ENCODE results near the gene TMEM44.
A peak's percentile ranks its signal among the peaks of the same experiment; 100 is the strongest.
"Not testable (repeated sequence)": the region's sequence is repeated elsewhere in the genome, so short reads cannot be mapped to it uniquely, and the experiment has no call there.

TMEM44 gene

DNA sequence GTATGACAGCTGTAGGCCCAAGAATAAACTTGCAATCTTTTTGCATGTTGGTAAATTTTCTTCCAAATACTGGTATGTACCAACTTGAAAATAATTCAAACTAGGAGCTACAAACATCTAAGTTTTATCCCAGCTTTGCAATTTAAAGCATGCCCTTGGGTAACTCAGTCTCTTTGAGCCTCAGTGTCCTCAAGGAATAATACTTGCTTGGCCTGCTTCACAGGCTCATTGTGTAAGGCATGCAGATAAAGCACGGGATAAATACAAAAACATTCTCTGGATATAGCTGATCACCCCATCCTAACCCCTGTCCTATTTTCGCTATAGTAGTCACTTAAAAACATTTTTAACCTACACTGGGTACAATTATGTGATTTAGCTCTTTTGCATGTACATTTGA is 9.6 kb upstream of the TMEM44 start:
- DNase-seq (ENCODE audit: low spot score): no peak

- DNase-seq (ENCODE audit: low spot score): no peak
These were observed 7.6 kb upstream of the TMEM44 start for GRCh38 chr3:194640829-194641228.

- no peak for DNase-seq (ENCODE audit: low spot score)
These were observed 5.9 kb upstream of the TMEM44 start for GRCh38 chr3:194638991-194639605.

DNA sequence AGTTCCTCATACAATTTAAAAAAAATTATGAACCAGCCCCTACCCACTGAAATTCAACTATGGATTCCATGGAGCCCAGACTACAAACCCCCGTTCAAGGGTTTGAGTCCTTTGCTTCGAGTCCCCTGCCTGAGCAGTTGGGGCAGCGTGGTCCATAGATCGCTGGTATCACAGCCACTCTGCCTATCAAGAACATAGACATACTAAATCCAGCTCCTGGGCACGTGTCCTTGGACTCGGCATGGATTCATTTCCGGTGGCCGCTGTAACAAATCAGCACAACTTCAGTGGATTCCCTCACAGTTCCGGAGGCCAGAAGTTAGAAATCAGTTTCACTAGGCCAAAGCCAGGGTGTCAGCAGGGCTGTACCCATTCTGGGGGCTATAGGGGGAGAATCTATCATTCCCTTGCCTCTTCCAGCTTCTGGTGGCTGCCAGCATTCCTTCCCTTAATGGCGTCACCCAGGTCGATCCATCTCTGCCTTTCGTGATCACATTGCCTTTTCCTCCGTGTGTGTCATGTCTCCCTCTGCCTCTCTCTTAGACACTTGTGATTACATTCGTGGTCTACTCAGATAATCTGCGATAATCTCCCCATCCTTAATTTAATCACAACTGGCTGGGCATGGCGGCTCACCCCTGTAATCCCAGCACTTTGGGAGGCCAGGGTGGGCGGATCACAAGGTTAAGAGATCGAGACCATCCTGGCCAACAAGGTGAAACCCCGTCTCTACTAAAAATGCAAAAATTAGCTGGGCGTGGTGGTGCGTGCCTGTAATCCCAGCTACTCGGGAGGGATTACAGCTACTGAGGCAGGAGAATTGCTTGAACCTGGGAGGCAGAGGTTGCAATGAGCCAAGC is 4.6 kb upstream of the TMEM44 start:
- no peak for DNase-seq (ENCODE audit: low spot score)

DNA sequence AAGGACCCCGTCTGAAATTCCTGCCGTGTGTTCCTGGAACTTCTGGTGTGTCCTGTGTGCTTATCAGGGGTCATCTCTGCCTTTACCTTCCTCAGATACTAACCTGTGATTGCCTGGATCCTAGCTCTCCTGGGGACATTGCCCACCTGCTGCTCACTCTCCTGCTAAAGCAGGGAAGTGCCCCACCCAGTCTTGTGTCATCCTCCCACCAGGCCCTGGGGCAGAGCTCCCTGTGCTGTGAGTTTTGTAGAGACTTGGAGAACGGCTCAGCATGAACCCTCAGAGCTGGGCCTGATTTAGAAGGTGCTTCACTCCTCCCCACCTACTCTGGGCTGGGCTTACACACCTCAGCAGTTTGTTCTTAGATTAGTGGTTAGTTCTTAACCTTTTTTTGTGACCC is 3.8 kb upstream of the TMEM44 start:
- no peak for DNase-seq (ENCODE audit: low spot score)

DNA sequence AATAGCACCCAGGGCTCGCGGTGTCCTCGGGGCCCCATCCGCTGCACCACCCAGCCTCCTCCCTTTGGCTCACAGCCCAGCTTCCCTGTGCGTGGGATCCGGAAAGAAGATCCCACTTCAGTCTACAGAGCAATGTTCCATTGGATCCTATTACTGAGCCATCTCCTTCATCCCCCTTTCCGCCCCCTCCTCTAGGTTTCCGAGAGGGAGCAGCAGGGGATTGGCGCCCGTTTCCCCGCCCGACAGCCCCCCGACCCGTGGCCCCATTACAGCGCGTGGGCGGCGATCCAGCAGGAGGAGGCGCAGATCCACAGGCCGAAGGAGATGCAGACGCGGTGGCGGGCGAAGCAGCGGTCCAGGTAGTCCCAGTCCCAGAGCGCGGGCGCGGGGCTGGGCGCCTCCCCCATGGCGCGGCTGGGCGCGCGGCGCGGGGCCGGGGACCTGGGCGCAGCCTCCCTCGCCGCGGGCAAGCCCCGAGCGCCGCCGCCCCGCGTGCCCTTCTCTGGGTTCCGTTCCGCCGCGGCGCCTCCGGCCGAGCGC is 340 bp downstream of the TMEM44 start:
- no peak for DNase-seq (ENCODE audit: low spot score)

DNA sequence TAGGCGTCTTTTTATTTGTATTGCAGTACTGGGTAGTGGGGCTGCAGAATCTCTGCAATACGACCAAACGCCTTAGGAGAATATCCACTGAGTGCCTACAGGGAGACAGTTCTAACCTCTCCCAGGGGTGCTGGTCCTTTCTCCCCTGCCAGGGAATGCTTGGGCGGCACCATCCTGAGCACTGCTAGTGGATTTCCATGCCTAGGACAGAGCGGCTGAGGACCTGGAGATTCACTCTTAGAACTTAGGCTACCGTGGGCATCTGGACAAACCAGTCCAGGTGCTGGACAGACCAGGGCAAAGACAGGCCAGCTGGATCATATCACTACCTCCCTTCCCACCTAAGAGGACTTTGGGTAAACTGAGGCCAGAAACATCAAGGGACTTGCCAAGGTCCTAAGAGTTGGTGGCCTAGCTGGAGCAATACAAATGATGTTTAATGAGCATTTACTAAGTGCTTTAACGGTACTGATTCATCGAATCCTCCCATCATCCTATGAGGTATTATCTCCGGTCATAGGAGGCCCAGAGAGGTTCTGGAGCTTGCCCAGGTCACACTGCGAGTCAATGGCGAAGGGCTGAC is 902 bp downstream of the TMEM44 start:
- no peak for DNase-seq (ENCODE audit: low spot score)

DNA sequence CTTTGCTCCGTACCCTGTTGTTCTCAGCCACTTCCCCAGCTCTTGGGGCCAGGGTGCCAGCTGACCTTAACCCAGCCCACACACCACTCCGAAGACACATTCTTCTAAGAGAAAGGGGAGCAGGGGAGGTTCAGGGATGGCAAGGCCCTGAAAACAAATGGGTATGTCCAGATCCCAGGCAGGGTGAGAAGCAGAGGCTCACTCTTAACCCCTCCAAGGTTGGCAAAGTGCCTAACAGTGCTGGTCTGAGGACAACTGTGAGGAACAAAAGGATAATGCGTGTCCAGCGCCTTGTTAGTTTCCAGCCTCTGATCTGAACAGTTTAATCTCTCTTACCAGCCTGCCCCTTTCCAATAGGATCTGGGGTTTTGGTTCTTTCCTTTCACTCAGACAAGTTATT is 1.5 kb downstream of the TMEM44 start:
- no peak for DNase-seq (ENCODE audit: low spot score)

DNA sequence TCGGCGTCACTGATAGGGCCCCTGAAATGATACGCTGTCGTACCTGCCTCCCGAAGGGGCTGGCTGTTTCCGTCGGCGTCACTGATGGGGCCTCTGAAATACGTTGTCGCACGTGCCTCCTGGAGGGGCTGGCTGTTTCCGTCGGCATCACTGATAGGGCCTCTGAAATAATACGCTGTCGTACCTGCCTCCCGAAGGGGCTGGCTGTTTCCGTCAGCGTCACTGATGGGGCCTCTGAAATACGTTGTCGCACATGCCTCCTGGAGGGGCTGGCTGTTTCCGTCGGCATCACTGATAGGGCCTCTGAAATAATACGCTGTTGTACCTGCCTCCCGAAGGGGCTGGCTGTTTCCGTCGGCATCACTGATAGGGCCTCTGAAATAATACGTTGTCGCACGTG is 2.5 kb downstream of the TMEM44 start:
- DNase-seq (ENCODE audit: low spot score): not testable (repeated sequence)

GRCh38 chr3:194624956-194625355 is 8.3 kb downstream of the TMEM44 start:
- no peak for DNase-seq (ENCODE audit: low spot score)

DNA sequence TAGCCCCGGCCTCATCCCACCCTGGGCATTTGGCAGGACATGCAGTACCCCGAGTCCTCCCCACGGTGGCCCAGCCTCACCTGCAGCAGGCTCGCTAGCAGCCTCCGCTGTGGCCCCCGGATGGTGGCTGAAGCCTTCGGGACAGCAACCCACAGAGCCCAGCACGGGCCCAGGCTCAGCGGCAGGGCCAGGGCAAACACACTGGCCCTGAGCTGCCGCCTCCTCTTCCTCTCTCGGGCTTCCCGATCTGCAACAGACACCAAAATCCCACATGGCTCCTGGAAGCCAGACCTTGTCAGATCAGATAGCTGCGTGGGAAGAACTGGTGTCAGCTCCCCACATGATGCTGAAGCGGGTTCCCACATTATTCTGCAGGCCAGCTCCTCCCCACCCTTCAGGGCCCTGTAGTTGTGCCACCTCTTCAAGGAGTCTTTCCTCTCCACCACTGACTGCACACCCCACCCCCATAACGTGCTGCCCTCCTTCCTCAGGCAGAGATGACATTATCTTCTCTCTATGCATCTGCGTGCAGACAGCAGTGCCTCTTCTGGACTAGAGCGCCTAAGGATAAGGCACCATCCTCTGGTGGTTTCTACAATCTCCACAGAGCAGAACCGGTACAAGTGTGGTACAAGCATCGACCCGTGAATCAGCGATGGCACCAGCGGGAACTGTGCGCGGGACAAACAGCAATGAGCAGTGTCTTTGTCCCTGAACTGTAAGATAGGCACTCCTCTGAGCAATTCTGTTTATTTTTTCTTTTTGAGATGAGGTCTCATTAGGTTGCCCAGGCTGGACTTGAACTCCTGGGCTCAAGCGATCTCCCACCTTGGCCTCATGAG is 9.5 kb downstream of the TMEM44 start:
- no peak for DNase-seq (ENCODE audit: low spot score)

- DNase-seq (ENCODE audit: low spot score): no peak
These were observed 10.4 kb downstream of the TMEM44 start for GRCh38 chr3:194622621-194623340.

DNA sequence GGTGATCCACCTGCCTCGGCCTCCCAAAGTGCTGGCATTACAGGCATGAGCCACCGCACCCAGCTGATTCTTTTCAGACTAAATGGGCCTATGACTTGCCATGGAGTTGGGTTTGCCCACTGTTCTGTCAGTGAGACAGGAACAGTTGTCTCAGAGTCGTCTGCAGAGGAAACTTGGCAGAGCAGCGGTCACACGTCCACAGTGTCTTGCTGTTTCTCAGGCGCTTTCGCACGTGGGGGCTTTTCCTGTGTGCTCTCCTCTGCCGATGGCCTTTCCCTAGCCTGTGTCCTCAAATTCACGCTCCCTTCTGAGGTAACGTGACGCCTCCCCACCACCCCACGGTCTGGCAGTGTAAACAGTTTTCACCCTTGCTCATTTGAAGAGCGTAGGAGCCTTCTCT is 11.3 kb downstream of the TMEM44 start:
- DNase-seq (ENCODE audit: low spot score): no peak

GRCh38 chr3:194620196-194620595 is 13.0 kb downstream of the TMEM44 start:
- no peak for DNase-seq (ENCODE audit: low spot score)

DNA sequence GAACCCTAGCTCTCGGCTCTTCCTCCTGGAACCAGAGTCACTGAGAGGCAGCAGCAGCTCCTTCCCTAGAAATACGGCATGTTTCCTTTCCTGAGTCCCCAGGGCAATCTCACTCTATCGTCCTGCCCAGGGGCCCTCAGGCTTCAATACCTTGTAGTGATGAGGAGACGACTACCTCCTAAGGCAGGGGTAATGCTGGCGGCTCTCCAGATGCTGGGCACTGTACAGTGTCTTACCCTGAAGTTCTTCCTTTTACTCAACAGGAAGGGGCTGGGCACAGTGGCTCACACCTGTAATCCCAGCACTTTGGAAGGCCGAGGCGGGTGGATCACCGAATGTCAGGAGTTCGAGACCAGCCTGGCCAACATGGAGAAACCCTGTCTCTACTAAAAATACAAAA is 13.5 kb downstream of the TMEM44 start:
- no peak for DNase-seq (ENCODE audit: low spot score)

GRCh38 chr3:194618858-194619608 is 14.2 kb downstream of the TMEM44 start:
- DNase-seq (ENCODE audit: low spot score): no peak

DNA sequence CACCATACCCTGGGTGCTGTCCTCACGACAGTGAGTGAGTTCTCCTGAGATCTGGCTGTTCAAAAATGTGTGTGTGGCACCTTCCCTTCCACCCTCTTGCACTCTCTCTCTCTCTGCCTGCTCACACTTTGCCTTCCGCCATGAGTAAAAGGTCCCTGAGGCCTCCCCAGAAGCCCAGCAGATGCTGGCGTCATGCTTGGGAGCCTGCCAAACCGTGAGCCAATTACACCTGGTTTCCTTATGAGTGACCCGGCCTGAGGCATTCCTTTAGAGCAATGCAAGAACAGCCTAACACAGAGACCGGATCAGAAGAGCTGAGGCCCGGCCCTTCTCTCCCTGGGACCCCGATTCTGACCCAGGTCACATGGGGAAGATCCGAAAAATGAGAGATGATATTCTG is 15.4 kb downstream of the TMEM44 start:
- no peak for DNase-seq (ENCODE audit: low spot score)

- DNase-seq (ENCODE audit: low spot score): no peak
These were observed 16.0 kb downstream of the TMEM44 start for GRCh38 chr3:194617143-194617671.

DNA sequence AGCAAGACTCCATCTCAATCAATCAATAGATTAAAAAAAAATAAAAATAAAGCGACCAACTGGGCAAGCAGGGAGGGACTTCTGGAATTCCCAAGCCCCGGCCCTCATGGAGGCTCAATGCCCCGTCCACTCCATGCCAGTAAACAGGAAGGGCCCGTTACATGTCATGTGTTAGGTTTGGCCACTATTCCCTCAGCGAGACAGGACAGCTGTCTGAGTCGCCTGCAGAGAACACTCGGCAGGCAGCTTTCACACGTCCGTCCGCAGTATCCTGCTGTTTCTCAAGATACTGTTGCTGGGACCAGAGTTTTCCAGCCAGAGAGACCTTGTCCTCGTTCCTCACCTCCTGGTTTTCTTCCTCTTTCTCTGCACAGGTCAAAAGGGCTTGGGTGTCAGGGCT is 18.0 kb downstream of the TMEM44 start:
- no peak for DNase-seq (ENCODE audit: low spot score)

GRCh38 chr3:194612221-194612620 is 21.0 kb downstream of the TMEM44 start:
- DNase-seq (ENCODE audit: low spot score): peak; percentile 40

All from pons (tissue), 1 donor.